ENCODE measurements around the gene ANKHD1. TPM values are rescaled to one million over a fixed set of nuclear protein-coding genes. Genes with fewer than 3 reads are reported as not detected.
A peak's percentile ranks its signal among the peaks of the same experiment; 100 is the strongest.
"Not testable (repeated sequence)": the region's sequence is repeated elsewhere in the genome, so short reads cannot be mapped to it uniquely, and the experiment has no call there.

The ANKHD1 gene
- total RNA-seq, 2 experiments from 2014 or later: 86.7 to 89.6 TPM

GRCh38 chr5:140567136-140567818 is 165.6 kb downstream of the ANKHD1 start:
- Mint-ChIP-seq H3K36me3 (peaks cover 28% of the 10 kb centered on the region), H3K4me3 (peak overlapping the region; percentile 32), H3K27me3 (no peaks in the 10 kb centered on the region), H3K27ac (peak overlapping the region; percentile 70), H3K9me3 (no peaks in the 10 kb centered on the region), H3K4me1 (peaks cover 46% of the 10 kb centered on the region)
- DNase-seq: no peak

- H3K27ac Mint-ChIP-seq: peak overlapping the region; percentile 70
- H3K4me3 Mint-ChIP-seq: peak overlapping the region; percentile 32
- H3K9me3 Mint-ChIP-seq: no peaks in the 10 kb centered on the region
- H3K4me1 Mint-ChIP-seq: peaks cover 43% of the 10 kb centered on the region
- H3K27me3 Mint-ChIP-seq: no peaks in the 10 kb centered on the region
- H3K36me3 Mint-ChIP-seq: peaks cover 28% of the 10 kb centered on the region
- DNase-seq: no peak
Observed at GRCh38 chr5:140567871-140568270, 166.2 kb downstream of the ANKHD1 start.

GRCh38 chr5:140568443-140569063 is 166.9 kb downstream of the ANKHD1 start:
- H3K27me3 Mint-ChIP-seq: no peaks in the 10 kb centered on the region
- H3K36me3 Mint-ChIP-seq: peaks cover 28% of the 10 kb centered on the region
- H3K27ac Mint-ChIP-seq: peak overlapping the region; percentile 94
- H3K4me1 Mint-ChIP-seq: peaks cover 38% of the 10 kb centered on the region
- DNase-seq: no peak
- peak overlapping the region; percentile 15 for H3K4me3 Mint-ChIP-seq
- H3K9me3 Mint-ChIP-seq: no peaks in the 10 kb centered on the region

GRCh38 chr5:140569197-140569596 is 167.6 kb downstream of the ANKHD1 start:
- DNase-seq: no peak
- Mint-ChIP-seq H3K4me1 (peaks cover 33% of the 10 kb centered on the region), H3K9me3 (no peaks in the 10 kb centered on the region), H3K27me3 (no peaks in the 10 kb centered on the region), H3K36me3 (peaks cover 28% of the 10 kb centered on the region), H3K27ac (peak overlapping the region; percentile 94), H3K4me3 (peak overlapping the region; percentile 57)

GRCh38 chr5:140570058-140570457 is 168.4 kb downstream of the ANKHD1 start:
- no peaks in the 10 kb centered on the region for H3K9me3 Mint-ChIP-seq
- peak overlapping the region; percentile 94 for H3K27ac Mint-ChIP-seq
- peaks cover 33% of the 10 kb centered on the region for H3K4me1 Mint-ChIP-seq
- no peaks in the 10 kb centered on the region for H3K27me3 Mint-ChIP-seq
- peaks cover 24% of the 10 kb centered on the region for H3K36me3 Mint-ChIP-seq
- H3K4me3 Mint-ChIP-seq: no peak overlapping the region
- no peak for DNase-seq

GRCh38 chr5:140570488-140570887 is 168.9 kb downstream of the ANKHD1 start:
- H3K9me3 Mint-ChIP-seq: no peaks in the 10 kb centered on the region
- no peak overlapping the region for H3K4me3 Mint-ChIP-seq
- H3K4me1 Mint-ChIP-seq: peaks cover 32% of the 10 kb centered on the region
- H3K27me3 Mint-ChIP-seq: no peaks in the 10 kb centered on the region
- peak overlapping the region; percentile 94 for H3K27ac Mint-ChIP-seq
- DNase-seq: no peak
- H3K36me3 Mint-ChIP-seq: peaks cover 23% of the 10 kb centered on the region

GRCh38 chr5:140571105-140571504 is 169.5 kb downstream of the ANKHD1 start:
- peaks cover 28% of the 10 kb centered on the region for H3K4me1 Mint-ChIP-seq
- no peak overlapping the region for H3K4me3 Mint-ChIP-seq
- peak overlapping the region; percentile 61 for H3K27ac Mint-ChIP-seq
- peaks cover 19% of the 10 kb centered on the region for H3K36me3 Mint-ChIP-seq
- no peaks in the 10 kb centered on the region for H3K27me3 Mint-ChIP-seq
- DNase-seq: no peak
- no peaks in the 10 kb centered on the region for H3K9me3 Mint-ChIP-seq

GRCh38 chr5:140573683-140574082 is 172.1 kb downstream of the ANKHD1 start:
- Mint-ChIP-seq H3K36me3 (peaks cover 1% of the 10 kb centered on the region), H3K4me1 (peaks cover 11% of the 10 kb centered on the region), H3K4me3 (no peak overlapping the region), H3K27me3 (no peaks in the 10 kb centered on the region), H3K27ac (no peak overlapping the region), H3K9me3 (no peaks in the 10 kb centered on the region)
- DNase-seq: no peak

- no peak for DNase-seq
- Mint-ChIP-seq H3K4me1 (peaks cover 6% of the 10 kb centered on the region), H3K27me3 (no peaks in the 10 kb centered on the region), H3K36me3 (no peaks in the 10 kb centered on the region), H3K4me3 (no peak overlapping the region), H3K9me3 (no peaks in the 10 kb centered on the region), H3K27ac (no peak overlapping the region)
Observed at GRCh38 chr5:140574165-140574564, 172.5 kb downstream of the ANKHD1 start.

GRCh38 chr5:140575309-140575708 is 173.7 kb downstream of the ANKHD1 start:
- no peak for DNase-seq
- Mint-ChIP-seq H3K9me3 (no peaks in the 10 kb centered on the region), H3K4me3 (no peak overlapping the region), H3K27ac (no peak overlapping the region), H3K4me1 (peaks cover under 1% of the 10 kb centered on the region), H3K27me3 (no peaks in the 10 kb centered on the region), H3K36me3 (no peaks in the 10 kb centered on the region)

GRCh38 chr5:140576776-140577201 is 175.2 kb downstream of the ANKHD1 start:
- DNase-seq: no peak
- no peaks in the 10 kb centered on the region for H3K27me3 Mint-ChIP-seq
- H3K36me3 Mint-ChIP-seq: no peaks in the 10 kb centered on the region
- no peaks in the 10 kb centered on the region for H3K4me1 Mint-ChIP-seq
- no peaks in the 10 kb centered on the region for H3K9me3 Mint-ChIP-seq
- H3K27ac Mint-ChIP-seq: no peak overlapping the region
- H3K4me3 Mint-ChIP-seq: no peak overlapping the region

GRCh38 chr5:140579188-140579747 is 177.6 kb downstream of the ANKHD1 start:
- not testable (repeated sequence) for H3K36me3 Mint-ChIP-seq, H3K4me3 Mint-ChIP-seq, H3K4me1 Mint-ChIP-seq, H3K27ac Mint-ChIP-seq, H3K27me3 Mint-ChIP-seq, H3K9me3 Mint-ChIP-seq, DNase-seq

GRCh38 chr5:140587495-140587894 is 185.9 kb downstream of the ANKHD1 start:
- DNase-seq: no peak
- Mint-ChIP-seq H3K27ac (no peak overlapping the region), H3K4me3 (no peak overlapping the region)

GRCh38 chr5:140588311-140589070 is 186.9 kb downstream of the ANKHD1 start:
- H3K4me1 Mint-ChIP-seq: no peaks in the 10 kb centered on the region
- H3K27me3 Mint-ChIP-seq: peaks cover 4% of the 10 kb centered on the region
- no peak overlapping the region for H3K4me3 Mint-ChIP-seq
- DNase-seq: no peak
- H3K36me3 Mint-ChIP-seq: no peaks in the 10 kb centered on the region
- no peak overlapping the region for H3K27ac Mint-ChIP-seq
- H3K9me3 Mint-ChIP-seq: no peaks in the 10 kb centered on the region

More at GRCh38 chr5:140587495-140587894, 185.9 kb downstream of the ANKHD1 start:
- H3K27me3 Mint-ChIP-seq: peaks cover 9% of the 10 kb centered on the region
- peaks cover 2% of the 10 kb centered on the region for H3K36me3 Mint-ChIP-seq
- H3K4me1 Mint-ChIP-seq: no peaks in the 10 kb centered on the region
- H3K9me3 Mint-ChIP-seq: peaks cover 2% of the 10 kb centered on the region
